KMS-11 (cell line): Measurements from ENCODE around the gene FHIP1B.

Experiments used
- H2AFZ ChIP-seq: fragments of 200-600 bp; sonication (generic); 2 replicates; pipeline ENCODE4 v1.6.1; 2016; ENCODE audit warnings: antibody characterized with exemption, mixed run types, low read depth
- H3K27ac ChIP-seq: fragments of 200-600 bp; sonication (generic); 2 replicates; pipeline ENCODE4 v1.6.1; 2016; ENCODE audit warnings: mild to moderate bottlenecking, mixed run types
- H3K27me3 ChIP-seq: fragments of 200-600 bp; sonication (generic); 2 replicates; pipeline ENCODE4 v1.6.1; 2017; ENCODE audit warnings: mild to moderate bottlenecking, low read depth, mixed run types, moderate library complexity; ENCODE audit not compliant: insufficient read depth
- H3K36me3 ChIP-seq: fragments of 200-600 bp; sonication (generic); 2 replicates; pipeline ENCODE4 v1.6.1; 2017; ENCODE audit warnings: mild to moderate bottlenecking, mixed run types; ENCODE audit not compliant: insufficient read depth
- H3K4me1 ChIP-seq: fragments of 200-600 bp; sonication (generic); 2 replicates; pipeline ENCODE4 v1.6.1; 2016; ENCODE audit warnings: mild to moderate bottlenecking, low read depth, mixed run types; ENCODE audit not compliant: poor library complexity, severe bottlenecking
- H3K4me2 ChIP-seq: fragments of 200-600 bp; sonication (generic); 2 replicates; pipeline ENCODE4 v1.7.0; 2016; ENCODE audit warnings: mild to moderate bottlenecking, mixed run types
- H3K4me3 ChIP-seq: fragments of 200-600 bp; sonication (generic); IDR thresholded peaks from 2 replicates; pipeline ENCODE4 v1.6.1; 2017; ENCODE audit warnings: low read depth, low read length, mixed read lengths; ENCODE audit not compliant: insufficient read depth
- H3K79me2 ChIP-seq: fragments of 200-600 bp; sonication (generic); 2 replicates; pipeline ENCODE4 v1.6.1; 2016; ENCODE audit warnings: low read depth, mixed run types; ENCODE audit not compliant: insufficient read depth
- H3K9ac ChIP-seq: fragments of 200-600 bp; sonication (generic); 2 replicates; pipeline ENCODE4 v1.6.1; 2016; ENCODE audit warnings: mild to moderate bottlenecking, mixed run types
- H4K20me1 ChIP-seq: fragments of 200-600 bp; sonication (generic); 2 replicates; pipeline ENCODE4 v1.6.1; 2016; ENCODE audit warnings: mild to moderate bottlenecking, mixed run types; ENCODE audit not compliant: insufficient read depth
- CTCF ChIP-seq: fragments of 200-600 bp; sonication (generic); conservative IDR thresholded peaks from 2 replicates; pipeline ENCODE4 v1.6.1; 2017; ENCODE audit warnings: low read depth, mild to moderate bottlenecking, antibody characterized with exemption, low read length, moderate library complexity, mixed read lengths

The FHIP1B gene

GRCh38 chr11:6260207-6260726 is 25.8 kb upstream of the FHIP1B start:
- Histone ChIP-seq H3K4me1 (no peaks in the 10 kb centered on the region), H3K36me3 (no peaks in the 10 kb centered on the region), H3K9ac (no peak overlapping the region), H3K4me3 (no peak overlapping the region), H3K27ac (no peak overlapping the region), H3K4me2 (no peak overlapping the region), H3K79me2 (no peaks in the 10 kb centered on the region), H4K20me1 (no peaks in the 10 kb centered on the region), H3K27me3 (no peaks in the 10 kb centered on the region), H2AFZ (no peak overlapping the region)
- no peak for TF ChIP-seq CTCF

GRCh38 chr11:6258571-6259081 is 24.2 kb upstream of the FHIP1B start:
- Histone ChIP-seq H3K4me2 (no peak overlapping the region), H3K4me3 (no peak overlapping the region), H3K79me2 (no peaks in the 10 kb centered on the region), H3K27me3 (no peaks in the 10 kb centered on the region), H2AFZ (no peak overlapping the region), H3K36me3 (no peaks in the 10 kb centered on the region), H4K20me1 (no peaks in the 10 kb centered on the region), H3K27ac (no peak overlapping the region), H3K9ac (no peak overlapping the region), H3K4me1 (no peaks in the 10 kb centered on the region)
- no peak for TF ChIP-seq CTCF

GRCh38 chr11:6258141-6258540 is 23.7 kb upstream of the FHIP1B start:
- no peak for TF ChIP-seq CTCF
- no peaks in the 10 kb centered on the region for H3K27me3 ChIP-seq
- H3K79me2 ChIP-seq: no peaks in the 10 kb centered on the region
- no peaks in the 10 kb centered on the region for H3K4me1 ChIP-seq
- no peak overlapping the region for H2AFZ ChIP-seq
- no peak overlapping the region for H3K9ac ChIP-seq
- H3K36me3 ChIP-seq: no peaks in the 10 kb centered on the region
- H3K27ac ChIP-seq: no peak overlapping the region
- no peak overlapping the region for H3K4me3 ChIP-seq
- H3K4me2 ChIP-seq: no peak overlapping the region
- no peaks in the 10 kb centered on the region for H4K20me1 ChIP-seq

- Histone ChIP-seq H3K27me3 (no peaks in the 10 kb centered on the region), H3K4me1 (no peaks in the 10 kb centered on the region), H3K27ac (no peak overlapping the region), H3K79me2 (no peaks in the 10 kb centered on the region), H3K4me3 (no peak overlapping the region), H3K4me2 (no peak overlapping the region), H4K20me1 (no peaks in the 10 kb centered on the region), H2AFZ (no peak overlapping the region), H3K9ac (no peak overlapping the region), H3K36me3 (no peaks in the 10 kb centered on the region)
- TF ChIP-seq CTCF: no peak
Measured at GRCh38 chr11:6253197-6253596, 18.8 kb upstream of the FHIP1B start.
